KMS-11 (cell line): ENCODE measurements around the gene ACSS1.

ENCODE experiments used
- H2AFZ ChIP-seq: fragments of 200-600 bp; sonication (generic); 2 replicates; pipeline ENCODE4 v1.6.1; 2016; ENCODE audit warnings: antibody characterized with exemption, mixed run types, low read depth
- H3K27ac ChIP-seq: fragments of 200-600 bp; sonication (generic); 2 replicates; pipeline ENCODE4 v1.6.1; 2016; ENCODE audit warnings: mild to moderate bottlenecking, mixed run types
- H3K27me3 ChIP-seq: fragments of 200-600 bp; sonication (generic); 2 replicates; pipeline ENCODE4 v1.6.1; 2017; ENCODE audit warnings: mild to moderate bottlenecking, low read depth, mixed run types, moderate library complexity; ENCODE audit not compliant: insufficient read depth
- H3K36me3 ChIP-seq: fragments of 200-600 bp; sonication (generic); 2 replicates; pipeline ENCODE4 v1.6.1; 2017; ENCODE audit warnings: mild to moderate bottlenecking, mixed run types; ENCODE audit not compliant: insufficient read depth
- H3K4me1 ChIP-seq: fragments of 200-600 bp; sonication (generic); 2 replicates; pipeline ENCODE4 v1.6.1; 2016; ENCODE audit warnings: mild to moderate bottlenecking, low read depth, mixed run types; ENCODE audit not compliant: poor library complexity, severe bottlenecking
- H3K4me2 ChIP-seq: fragments of 200-600 bp; sonication (generic); 2 replicates; pipeline ENCODE4 v1.7.0; 2016; ENCODE audit warnings: mild to moderate bottlenecking, mixed run types
- H3K4me3 ChIP-seq: fragments of 200-600 bp; sonication (generic); IDR thresholded peaks from 2 replicates; pipeline ENCODE4 v1.6.1; 2017; ENCODE audit warnings: low read depth, low read length, mixed read lengths; ENCODE audit not compliant: insufficient read depth
- H3K79me2 ChIP-seq: fragments of 200-600 bp; sonication (generic); 2 replicates; pipeline ENCODE4 v1.6.1; 2016; ENCODE audit warnings: low read depth, mixed run types; ENCODE audit not compliant: insufficient read depth
- H3K9ac ChIP-seq: fragments of 200-600 bp; sonication (generic); 2 replicates; pipeline ENCODE4 v1.6.1; 2016; ENCODE audit warnings: mild to moderate bottlenecking, mixed run types
- H4K20me1 ChIP-seq: fragments of 200-600 bp; sonication (generic); 2 replicates; pipeline ENCODE4 v1.6.1; 2016; ENCODE audit warnings: mild to moderate bottlenecking, mixed run types; ENCODE audit not compliant: insufficient read depth
- CTCF ChIP-seq: fragments of 200-600 bp; sonication (generic); conservative IDR thresholded peaks from 2 replicates; pipeline ENCODE4 v1.6.1; 2017; ENCODE audit warnings: low read depth, mild to moderate bottlenecking, antibody characterized with exemption, low read length, moderate library complexity, mixed read lengths

The ACSS1 gene

GRCh38 chr20:25083773-25084625 lies 26.1 kb upstream of the ACSS1 start:
- Histone ChIP-seq H3K79me2 (no peaks in the 10 kb centered on the region), H3K36me3 (no peaks in the 10 kb centered on the region), H2AFZ (no peak overlapping the region), H3K4me1 (no peaks in the 10 kb centered on the region), H3K4me3 (no peak overlapping the region), H3K27me3 (no peaks in the 10 kb centered on the region), H4K20me1 (no peaks in the 10 kb centered on the region), H3K4me2 (no peak overlapping the region), H3K27ac (no peak overlapping the region), H3K9ac (no peak overlapping the region)
- no peak for TF ChIP-seq CTCF

DNA sequence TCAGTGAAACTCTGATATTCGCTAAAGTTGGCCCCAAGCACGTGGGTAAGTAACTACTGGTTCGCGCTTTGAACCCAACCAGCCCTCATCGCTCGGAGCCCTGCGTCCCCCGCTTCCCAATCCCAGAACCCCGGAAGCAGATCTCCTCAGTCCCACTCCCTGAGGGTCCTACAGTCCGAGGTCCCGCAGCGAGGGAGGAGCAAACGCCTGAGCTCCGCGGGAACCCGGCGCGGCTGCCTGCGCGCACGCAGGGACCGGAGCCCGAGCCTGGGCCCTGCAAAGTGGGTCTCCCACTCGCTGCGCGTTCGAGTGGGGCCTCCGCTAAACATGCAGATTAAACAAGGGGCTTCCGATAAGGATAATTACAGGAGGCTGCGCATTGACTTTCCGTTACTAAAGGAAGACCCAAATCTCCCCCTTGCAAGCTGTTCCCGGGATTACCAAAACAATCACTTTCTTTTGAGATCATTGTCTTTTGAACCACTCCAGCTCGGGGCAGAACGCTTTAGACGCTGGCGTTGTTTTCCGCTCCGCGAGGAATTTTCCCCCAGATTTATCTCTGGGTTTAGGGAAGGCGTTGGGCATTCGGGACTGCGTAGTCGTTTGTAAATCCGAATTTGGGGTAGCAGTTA lies 25.3 kb upstream of the ACSS1 start:
- no peak overlapping the region for H3K27ac ChIP-seq
- H3K4me1 ChIP-seq, result no peaks in the 10 kb centered on the region
- TF ChIP-seq CTCF, result no peak
- H4K20me1 ChIP-seq, result no peaks in the 10 kb centered on the region
- H3K27me3 ChIP-seq, result no peaks in the 10 kb centered on the region
- H3K36me3 ChIP-seq, result no peaks in the 10 kb centered on the region
- no peak overlapping the region for H3K4me2 ChIP-seq
- no peak overlapping the region for H3K4me3 ChIP-seq
- H3K9ac ChIP-seq, result no peak overlapping the region
- no peaks in the 10 kb centered on the region for H3K79me2 ChIP-seq
- H2AFZ ChIP-seq, result no peak overlapping the region

DNA sequence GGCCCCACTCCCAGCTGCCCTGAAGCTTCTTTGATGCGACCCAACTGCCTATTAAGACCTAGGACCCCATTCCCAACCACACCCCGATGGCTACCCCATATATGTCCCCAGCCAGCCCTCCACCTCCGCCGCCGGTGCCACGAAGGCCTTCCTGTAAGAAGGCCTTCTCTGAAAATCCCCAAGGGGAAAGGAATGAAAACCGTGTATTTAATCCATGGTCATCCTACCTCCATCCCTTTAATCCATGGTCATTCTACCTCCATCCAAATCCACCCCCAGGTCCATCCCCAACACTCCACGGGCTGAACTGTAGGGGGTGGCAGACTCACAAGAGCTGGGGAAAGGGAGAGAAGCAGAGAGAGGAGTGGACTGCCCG lies 24.5 kb upstream of the ACSS1 start:
- no peak overlapping the region for H3K9ac ChIP-seq
- no peak overlapping the region for H3K27ac ChIP-seq
- H4K20me1 ChIP-seq, result no peaks in the 10 kb centered on the region
- no peaks in the 10 kb centered on the region for H3K27me3 ChIP-seq
- no peak overlapping the region for H2AFZ ChIP-seq
- H3K4me2 ChIP-seq, result no peak overlapping the region
- no peaks in the 10 kb centered on the region for H3K79me2 ChIP-seq
- no peaks in the 10 kb centered on the region for H3K36me3 ChIP-seq
- TF ChIP-seq CTCF, result no peak
- H3K4me1 ChIP-seq, result no peaks in the 10 kb centered on the region
- H3K4me3 ChIP-seq, result no peak overlapping the region

DNA sequence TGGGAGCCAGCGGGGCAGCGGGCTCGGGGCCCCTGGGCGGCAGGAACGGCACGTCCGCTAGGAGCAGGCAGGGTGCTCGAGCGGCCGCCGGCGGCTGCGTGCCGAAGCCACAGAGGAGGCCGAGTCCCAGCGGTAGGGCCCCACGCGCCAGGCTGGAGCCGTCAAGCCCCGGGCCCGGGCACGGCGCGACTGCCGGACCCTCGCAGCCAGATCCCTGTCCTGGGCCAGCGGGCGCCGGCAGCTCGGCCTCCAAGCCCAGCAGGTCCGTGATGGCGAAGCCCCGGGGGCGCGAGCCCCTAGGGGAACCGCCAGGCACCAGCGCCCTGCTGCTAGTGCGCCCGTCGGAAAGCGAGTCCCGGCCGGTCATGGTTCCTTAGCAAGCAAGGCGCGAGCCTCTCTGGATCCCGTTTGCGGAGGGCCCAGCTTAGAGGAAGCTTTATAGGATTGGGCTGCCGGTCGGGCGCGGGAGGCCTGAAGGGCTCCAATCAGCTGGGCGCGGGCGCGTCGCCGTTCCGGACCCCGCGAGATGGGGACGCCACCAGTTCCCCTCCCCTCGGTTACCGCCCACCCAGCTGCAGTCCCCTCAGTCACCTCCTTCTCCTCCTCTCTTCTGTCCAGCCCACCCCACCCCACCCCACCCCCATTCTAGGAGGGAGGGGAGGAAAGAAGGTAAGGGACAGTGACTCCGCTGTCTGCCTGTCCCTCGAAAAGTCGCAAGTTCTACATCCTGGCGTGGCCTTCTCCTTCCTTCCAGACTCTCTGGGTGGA lies 24.0 kb upstream of the ACSS1 start, which contains the start of gene VSX1:
VSX1 (minus strand) TSS at position 412 of the 768 bp plus-strand sequence; CDS start at position 367, 45 bp downstream.
- no peaks in the 10 kb centered on the region for H3K79me2 ChIP-seq
- H4K20me1 ChIP-seq, result no peaks in the 10 kb centered on the region
- H3K4me1 ChIP-seq, result peaks cover 4% of the 10 kb centered on the region
- H3K4me2 ChIP-seq, result no peak within 1 kb of the TSS
- no peak within 1 kb of the TSS for H3K27ac ChIP-seq
- TF ChIP-seq CTCF, result no peak
- H2AFZ ChIP-seq, result no peak within 1 kb of the TSS
- no peak within 1 kb of the TSS for H3K9ac ChIP-seq
- no peak within 1 kb of the TSS for H3K4me3 ChIP-seq
- H3K27me3 ChIP-seq, result no peaks in the 10 kb centered on the region
- H3K36me3 ChIP-seq, result no peaks in the 10 kb centered on the region
